GM12878 (cell line): ENCODE data around the gene CEBPG. TPM values are rescaled to one million over a fixed set of nuclear protein-coding genes. Genes with fewer than 3 reads are reported as not detected.

ENCODE experiments used
- CTCF ChIP-seq, 3 experiments: IDR thresholded peaks in 2 of 3; conservative IDR thresholded peaks in 1 of 3; 2 replicates each; pipeline ENCODE4 v1.5.1; 2011; ENCODE audit warnings: low read depth in 3 of 3, low read length in 3 of 3, mild to moderate bottlenecking in 3 of 3, control low read depth in 2 of 3, moderate library complexity in 2 of 3, inconsistent platforms in 1 of 3, mixed read lengths in 1 of 3; ENCODE audit not compliant: control insufficient read depth in 2 of 3, insufficient read depth in 1 of 3; ENCODE audit errors: extremely low read depth in 1 of 3
- EP300 ChIP-seq, 2 experiments: fragments of 150-350 bp in 1 of 2; IDR thresholded peaks; 2 replicates each; pipeline ENCODE4 v1.6.1; 2011 to 2012; ENCODE audit warnings: low read depth in 2 of 2, low read length in 2 of 2, borderline replicate concordance in 1 of 2, improper control_type of control experiment in 1 of 2, inconsistent platforms in 1 of 2; ENCODE audit not compliant: control insufficient read depth in 1 of 2
- ETV6 ChIP-seq, 2 experiments: fragments of 450-650 bp in 1 of 2; IDR thresholded peaks in 1 of 2; conservative IDR thresholded peaks in 1 of 2; 2 replicates each; pipeline ENCODE4 v1.6.1; 2014; ENCODE audit warnings: antibody characterized with exemption in 1 of 2, borderline replicate concordance in 1 of 2, low read depth in 1 of 2, mild to moderate bottlenecking in 1 of 2, moderate library complexity in 1 of 2
- FOS ChIP-seq: IDR thresholded peaks from 3 replicates; pipeline ENCODE4 v1.6.1; 2011; ENCODE audit warnings: borderline replicate concordance; ENCODE audit not compliant: insufficient read length; ENCODE audit errors: extremely low read depth
- IRF3 ChIP-seq: fragments of 450-650 bp; IDR thresholded peaks from 2 replicates; pipeline ENCODE4 v1.6.1; 2014; ENCODE audit warnings: mild to moderate bottlenecking
- LARP7 ChIP-seq: fragments of 450-650 bp; IDR thresholded peaks from 2 replicates; pipeline ENCODE4 v1.6.1; 2017; ENCODE audit warnings: mild to moderate bottlenecking
- MAX ChIP-seq: IDR thresholded peaks from 2 replicates; pipeline ENCODE4 v1.6.1; 2012; ENCODE audit warnings: low read depth, low read length, improper control_type of control experiment
- NRF1 ChIP-seq: conservative IDR thresholded peaks from 2 replicates; pipeline ENCODE4 v1.6.1; 2011; ENCODE audit warnings: mild to moderate bottlenecking, low read depth, low read length, improper control_type of control experiment
- PAX5 ChIP-seq: IDR thresholded peaks from 2 replicates; pipeline ENCODE4 v1.6.1; 2011; ENCODE audit warnings: low read depth, low read length, borderline replicate concordance
- POLR2AphosphoS2 ChIP-seq: IDR thresholded peaks from 2 replicates; pipeline ENCODE4 v1.6.1; 2011; ENCODE audit warnings: low read depth, mild to moderate bottlenecking, low read length, improper control_type of control experiment, moderate library complexity
- POLR2AphosphoS5 ChIP-seq: IDR thresholded peaks from 2 replicates; pipeline ENCODE4 v1.6.1; 2011; ENCODE audit warnings: mild to moderate bottlenecking, low read length, inconsistent platforms
- SUPT20H ChIP-seq: IDR thresholded peaks from 2 replicates; pipeline ENCODE4 v1.6.1; 2011; ENCODE audit warnings: low read depth, mild to moderate bottlenecking, low read length, moderate library complexity, borderline replicate concordance; ENCODE audit not compliant: control insufficient read depth
- TAF1 ChIP-seq: IDR thresholded peaks from 2 replicates; pipeline ENCODE4 v1.6.1; 2011; ENCODE audit warnings: mild to moderate bottlenecking, low read depth, low read length, borderline replicate concordance
- ZNF207 ChIP-seq: fragments of 450-650 bp; IDR thresholded peaks from 2 replicates; pipeline ENCODE4 v1.6.1; 2014; ENCODE audit warnings: antibody characterized with exemption, mild to moderate bottlenecking, borderline replicate concordance
- polyA plus RNA-seq, 11 experiments: library from polyadenylated mRNA; depleted of rRNA in 4 of 11; unstranded in 6 of 11; stranded (reverse) in 5 of 11; fragments of >200 nt; fragmentation: Nextera tagmentation in 4 of 11; fragmentation: Illumina TruSeq in 1 of 11; extraction: Ambion mirVana in 4 of 11; extraction: Trizol in 1 of 11; gene quantifications; 1 replicate in 1 of 11; 2 replicates in 10 of 11; pipeline versions ENCODE4 v1.2.1 to v1.2.3, GENCODE V29; 2011 to 2016; ENCODE audit warnings: inconsistent platforms in 2 of 11, missing spikeins in 2 of 11, low read depth in 1 of 11
- total RNA-seq, 4 experiments: library from RNA; depleted of rRNA in 3 of 4; stranded (reverse); fragments of >200 nt in 3 of 4; fragmentation: Illumina TruSeq in 1 of 4; extraction: Trizol in 1 of 4; gene quantifications; 2 replicates each; pipeline versions ENCODE4 v1.2.1 to v1.2.3, GENCODE V29; 2013 to 2021
- TF ChIP-seq, protein P1 (sequence below): fragments of 450-650 bp; formaldehyde crosslinking; IDR thresholded peaks from 2 replicates; pipeline ENCODE4 v1.4.0; 2020; ENCODE audit warnings: mild to moderate bottlenecking, moderate library complexity
- TF ChIP-seq, protein P2 (sequence below): fragments of 150-350 bp; IDR thresholded peaks from 2 replicates; pipeline ENCODE4 v1.6.1; 2016; ENCODE audit warnings: low read depth, low read length

Gene CEBPG
- total and polyA plus RNA-seq, 10 of the 15 experiments (the other 5 are each of a cell fraction or from before 2014, with no cell fraction given) = 5.2 to 22.4 (median 20.0) TPM

DNA sequence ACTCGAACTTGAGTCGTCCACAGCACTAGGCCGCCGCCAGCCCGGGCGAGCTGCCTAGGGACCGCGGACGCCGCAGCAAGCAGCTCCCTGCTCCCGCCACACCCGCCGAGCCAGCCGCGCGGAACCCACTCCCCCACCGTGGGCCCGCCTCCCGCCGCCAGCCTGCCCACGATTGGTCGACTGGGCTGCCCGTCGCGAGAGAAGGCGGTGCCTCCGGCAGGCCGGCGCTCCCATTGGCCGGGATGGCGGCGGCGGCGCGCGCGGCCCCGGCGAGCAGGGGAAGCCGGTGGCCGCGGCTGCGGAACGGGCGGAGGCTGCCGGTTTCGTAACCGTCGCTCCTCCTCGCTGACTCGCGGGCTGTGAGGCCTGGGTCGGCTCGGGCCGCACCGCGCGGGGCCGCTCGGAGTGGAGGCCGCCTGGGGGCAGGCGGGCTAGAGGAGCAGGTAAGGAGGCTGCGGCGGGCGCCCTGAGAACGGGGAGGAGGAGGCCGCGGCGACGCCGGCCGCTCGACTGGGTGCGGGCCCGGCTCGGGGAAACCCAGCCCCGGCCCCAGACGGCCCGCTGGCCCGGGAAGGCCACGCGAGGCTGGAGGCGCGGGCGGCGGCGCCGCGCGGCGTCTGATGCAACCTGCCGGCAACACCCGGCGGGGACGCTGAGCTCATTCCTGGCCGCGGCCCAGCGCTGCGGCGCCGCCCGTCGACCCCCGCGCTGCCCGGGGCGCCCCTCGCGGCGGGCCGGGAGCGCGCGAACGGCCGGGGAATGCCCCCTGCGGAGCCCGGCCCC lies at the start of gene CEBPG (continued):
- TF ChIP-seq CTCF (IDR thresholded peaks at IDR 0.05 in 2 of 3, conservative IDR thresholded peaks at IDR 0.05 in 1 of 3; ENCODE audit: control insufficient read depth in 2 of 3, extremely low read depth in 1 of 3, insufficient read depth in 1 of 3, low read depth in 3 of 3, low read length in 3 of 3) = peak in 1 of 3 experiments; percentile 7; a peak in 1 of 6 replicates
- TF ChIP-seq EP300 (IDR thresholded peaks at IDR 0.05; ENCODE audit: borderline replicate concordance in 1 of 2, control insufficient read depth in 1 of 2, low read depth in 2 of 2, low read length in 2 of 2) = peak in 1 of 2 experiments; percentile 9; a peak in 1 of 4 replicates
- TF ChIP-seq SUPT20H = no peak
- TF ChIP-seq PAX5 = peak; percentile 97
- TF ChIP-seq, protein P1, sequence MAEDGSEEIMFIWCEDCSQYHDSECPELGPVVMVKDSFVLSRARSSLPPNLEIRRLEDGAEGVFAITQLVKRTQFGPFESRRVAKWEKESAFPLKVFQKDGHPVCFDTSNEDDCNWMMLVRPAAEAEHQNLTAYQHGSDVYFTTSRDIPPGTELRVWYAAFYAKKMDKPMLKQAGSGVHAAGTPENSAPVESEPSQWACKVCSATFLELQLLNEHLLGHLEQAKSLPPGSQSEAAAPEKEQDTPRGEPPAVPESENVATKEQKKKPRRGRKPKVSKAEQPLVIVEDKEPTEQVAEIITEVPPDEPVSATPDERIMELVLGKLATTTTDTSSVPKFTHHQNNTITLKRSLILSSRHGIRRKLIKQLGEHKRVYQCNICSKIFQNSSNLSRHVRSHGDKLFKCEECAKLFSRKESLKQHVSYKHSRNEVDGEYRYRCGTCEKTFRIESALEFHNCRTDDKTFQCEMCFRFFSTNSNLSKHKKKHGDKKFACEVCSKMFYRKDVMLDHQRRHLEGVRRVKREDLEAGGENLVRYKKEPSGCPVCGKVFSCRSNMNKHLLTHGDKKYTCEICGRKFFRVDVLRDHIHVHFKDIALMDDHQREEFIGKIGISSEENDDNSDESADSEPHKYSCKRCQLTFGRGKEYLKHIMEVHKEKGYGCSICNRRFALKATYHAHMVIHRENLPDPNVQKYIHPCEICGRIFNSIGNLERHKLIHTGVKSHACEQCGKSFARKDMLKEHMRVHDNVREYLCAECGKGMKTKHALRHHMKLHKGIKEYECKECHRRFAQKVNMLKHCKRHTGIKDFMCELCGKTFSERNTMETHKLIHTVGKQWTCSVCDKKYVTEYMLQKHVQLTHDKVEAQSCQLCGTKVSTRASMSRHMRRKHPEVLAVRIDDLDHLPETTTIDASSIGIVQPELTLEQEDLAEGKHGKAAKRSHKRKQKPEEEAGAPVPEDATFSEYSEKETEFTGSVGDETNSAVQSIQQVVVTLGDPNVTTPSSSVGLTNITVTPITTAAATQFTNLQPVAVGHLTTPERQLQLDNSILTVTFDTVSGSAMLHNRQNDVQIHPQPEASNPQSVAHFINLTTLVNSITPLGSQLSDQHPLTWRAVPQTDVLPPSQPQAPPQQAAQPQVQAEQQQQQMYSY = no peak
- TF ChIP-seq, protein P2, sequence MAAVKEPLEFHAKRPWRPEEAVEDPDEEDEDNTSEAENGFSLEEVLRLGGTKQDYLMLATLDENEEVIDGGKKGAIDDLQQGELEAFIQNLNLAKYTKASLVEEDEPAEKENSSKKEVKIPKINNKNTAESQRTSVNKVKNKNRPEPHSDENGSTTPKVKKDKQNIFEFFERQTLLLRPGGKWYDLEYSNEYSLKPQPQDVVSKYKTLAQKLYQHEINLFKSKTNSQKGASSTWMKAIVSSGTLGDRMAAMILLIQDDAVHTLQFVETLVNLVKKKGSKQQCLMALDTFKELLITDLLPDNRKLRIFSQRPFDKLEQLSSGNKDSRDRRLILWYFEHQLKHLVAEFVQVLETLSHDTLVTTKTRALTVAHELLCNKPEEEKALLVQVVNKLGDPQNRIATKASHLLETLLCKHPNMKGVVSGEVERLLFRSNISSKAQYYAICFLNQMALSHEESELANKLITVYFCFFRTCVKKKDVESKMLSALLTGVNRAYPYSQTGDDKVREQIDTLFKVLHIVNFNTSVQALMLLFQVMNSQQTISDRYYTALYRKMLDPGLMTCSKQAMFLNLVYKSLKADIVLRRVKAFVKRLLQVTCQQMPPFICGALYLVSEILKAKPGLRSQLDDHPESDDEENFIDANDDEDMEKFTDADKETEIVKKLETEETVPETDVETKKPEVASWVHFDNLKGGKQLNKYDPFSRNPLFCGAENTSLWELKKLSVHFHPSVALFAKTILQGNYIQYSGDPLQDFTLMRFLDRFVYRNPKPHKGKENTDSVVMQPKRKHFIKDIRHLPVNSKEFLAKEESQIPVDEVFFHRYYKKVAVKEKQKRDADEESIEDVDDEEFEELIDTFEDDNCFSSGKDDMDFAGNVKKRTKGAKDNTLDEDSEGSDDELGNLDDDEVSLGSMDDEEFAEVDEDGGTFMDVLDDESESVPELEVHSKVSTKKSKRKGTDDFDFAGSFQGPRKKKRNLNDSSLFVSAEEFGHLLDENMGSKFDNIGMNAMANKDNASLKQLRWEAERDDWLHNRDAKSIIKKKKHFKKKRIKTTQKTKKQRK = peak; percentile 25; the same call in 1 of the 2 replicates
- peak; percentile 90 for TF ChIP-seq LARP7
- TF ChIP-seq ZNF207 = peak; percentile 59; the same call in 1 of the 2 replicates
- TF ChIP-seq POLR2AphosphoS5 = peak; percentile 74; the same call in 1 of the 2 replicates
- TF ChIP-seq TAF1 = peak; percentile 50; the same call in 1 of the 2 replicates
- peak; percentile 41 for TF ChIP-seq FOS
- no peak for TF ChIP-seq ETV6 (conservative IDR thresholded peaks at IDR 0.05 in 1 of 2, IDR thresholded peaks at IDR 0.05 in 1 of 2; ENCODE audit: borderline replicate concordance in 1 of 2, low read depth in 1 of 2)
- no peak for TF ChIP-seq POLR2AphosphoS2
- TF ChIP-seq NRF1 = 0 out of 2 replicates have a peak, but pooled peaks have one; percentile 4
- peak; percentile 42 for TF ChIP-seq MAX
- peak; percentile 76 for TF ChIP-seq IRF3
